Measurements from ENCODE around the gene OR5K3. TPM values are rescaled to one million over a fixed set of nuclear protein-coding genes. Genes with fewer than 3 reads are reported as not detected.
A peak's percentile ranks its signal among the peaks of the same experiment; 100 is the strongest.

Gene OR5K3
- total and polyA plus RNA-seq, 4 donors = not detected

DNA sequence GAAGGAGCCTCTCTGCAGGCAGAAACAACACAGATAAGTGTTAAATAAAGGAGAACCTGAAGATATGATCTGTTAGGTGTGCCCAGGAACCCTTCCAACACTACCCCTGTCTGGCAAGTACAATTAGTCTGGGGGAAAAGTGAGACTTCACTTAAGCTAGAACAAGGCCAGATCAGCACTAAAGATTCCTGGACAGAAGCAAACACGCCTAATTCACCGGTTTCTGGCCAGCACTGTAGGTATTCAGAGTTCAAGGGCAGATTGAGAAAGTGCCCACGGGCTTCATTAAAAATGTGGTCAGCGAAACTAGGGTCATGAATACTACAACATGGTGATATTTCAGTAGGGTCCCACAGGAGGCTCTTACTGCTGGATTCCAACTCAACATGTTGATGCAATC lies 43.9 kb downstream of the OR5K3 start:
- peaks cover 0 to 2% (median 0%) of the 10 kb centered on the region in 4 donors for H3K9me3 ChIP-seq (ENCODE audit: control insufficient read depth in 4 of 4, low read length in 3 of 4)
- WGBS = 58% methylated on average over 4 of the region's 4 CpGs
- TF ChIP-seq TAF1 (conservative IDR thresholded peaks at IDR 0.05) (no peak), REST (IDR thresholded peaks at IDR 0.05) (peak; percentile 38)

GRCh38 chr3:98440283-98440682 lies 49.8 kb downstream of the OR5K3 start:
- Histone ChIP-seq H3K4me1 (ENCODE audit: control insufficient read depth in 4 of 4, insufficient read depth in 4 of 4, low read length in 3 of 4) (no peaks in the 10 kb centered on the region), H3K9me3 (ENCODE audit: control insufficient read depth in 4 of 4, low read length in 3 of 4) (no peaks in the 10 kb centered on the region), H3K27me3 (ENCODE audit: control insufficient read depth in 4 of 4, insufficient read depth in 4 of 4, low read length in 3 of 4) (peaks cover 0 to 5% (median 0%) of the 10 kb centered on the region in 4 donors), H3K36me3 (ENCODE audit: control insufficient read depth in 4 of 4, insufficient read depth in 3 of 4, low read depth in 1 of 4, low read length in 3 of 4) (no peaks in the 10 kb centered on the region), H3K9ac (ENCODE audit: low read depth in 1 of 2, low read length in 2 of 2) (no peak overlapping the region), H3K27ac (ENCODE audit: low read depth in 1 of 2, low read length in 2 of 2) (no peak overlapping the region), H3K4me3 (ENCODE audit: low read depth in 1 of 3, low read length in 3 of 3) (no peak overlapping the region)
- DNase-seq (ENCODE audit: low spot score) = no peak
- TF ChIP-seq, protein P1, sequence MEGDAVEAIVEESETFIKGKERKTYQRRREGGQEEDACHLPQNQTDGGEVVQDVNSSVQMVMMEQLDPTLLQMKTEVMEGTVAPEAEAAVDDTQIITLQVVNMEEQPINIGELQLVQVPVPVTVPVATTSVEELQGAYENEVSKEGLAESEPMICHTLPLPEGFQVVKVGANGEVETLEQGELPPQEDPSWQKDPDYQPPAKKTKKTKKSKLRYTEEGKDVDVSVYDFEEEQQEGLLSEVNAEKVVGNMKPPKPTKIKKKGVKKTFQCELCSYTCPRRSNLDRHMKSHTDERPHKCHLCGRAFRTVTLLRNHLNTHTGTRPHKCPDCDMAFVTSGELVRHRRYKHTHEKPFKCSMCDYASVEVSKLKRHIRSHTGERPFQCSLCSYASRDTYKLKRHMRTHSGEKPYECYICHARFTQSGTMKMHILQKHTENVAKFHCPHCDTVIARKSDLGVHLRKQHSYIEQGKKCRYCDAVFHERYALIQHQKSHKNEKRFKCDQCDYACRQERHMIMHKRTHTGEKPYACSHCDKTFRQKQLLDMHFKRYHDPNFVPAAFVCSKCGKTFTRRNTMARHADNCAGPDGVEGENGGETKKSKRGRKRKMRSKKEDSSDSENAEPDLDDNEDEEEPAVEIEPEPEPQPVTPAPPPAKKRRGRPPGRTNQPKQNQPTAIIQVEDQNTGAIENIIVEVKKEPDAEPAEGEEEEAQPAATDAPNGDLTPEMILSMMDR (IDR thresholded peaks at IDR 0.05; ENCODE audit: low read depth, low read length, missing input control) = no peak
- TF ChIP-seq RXRA (IDR thresholded peaks at IDR 0.05) (no peak), ATF3 (IDR thresholded peaks at IDR 0.05) (no peak)

More for the DNA sequence above, 43.9 kb downstream of the OR5K3 start:
- no peak for DNase-seq (ENCODE audit: low spot score)
- Histone ChIP-seq H3K36me3 (ENCODE audit: control insufficient read depth in 4 of 4, insufficient read depth in 3 of 4, low read depth in 1 of 4, low read length in 3 of 4) (no peaks in the 10 kb centered on the region), H3K9ac (ENCODE audit: low read depth in 1 of 2, low read length in 2 of 2) (no peak overlapping the region), H3K27ac (ENCODE audit: low read depth in 1 of 2, low read length in 2 of 2) (no peak overlapping the region), H3K27me3 (ENCODE audit: control insufficient read depth in 4 of 4, insufficient read depth in 4 of 4, low read length in 3 of 4) (peaks cover 0 to 2% (median 0%) of the 10 kb centered on the region in 4 donors), H3K4me3 (ENCODE audit: low read depth in 1 of 3, low read length in 3 of 3) (no peak overlapping the region), H3K4me1 (ENCODE audit: control insufficient read depth in 4 of 4, insufficient read depth in 4 of 4, low read length in 3 of 4) (no peaks in the 10 kb centered on the region)

Other genes with a start within 250 kb of the OR5K3 start
- not detected for gene OR5H14, start 243.2 kb upstream of the OR5K3 start, total RNA-seq
- gene OR5H14, start 243.2 kb upstream of the OR5K3 start, polyA plus RNA-seq = not detected
- gene OR5H15, start 224.0 kb upstream of the OR5K3 start, total RNA-seq = not detected
- not detected for gene OR5H15, start 224.0 kb upstream of the OR5K3 start, polyA plus RNA-seq
- not detected for gene OR5H6, start 126.4 kb upstream of the OR5K3 start, total RNA-seq
- gene OR5H6, start 126.4 kb upstream of the OR5K3 start, polyA plus RNA-seq = not detected
- gene OR5H2, start 108.2 kb upstream of the OR5K3 start, total RNA-seq = under 1 TPM in 1 of 2 donors, not detected in 1; 0.09 TPM
- not detected for gene OR5H2, start 108.2 kb upstream of the OR5K3 start, polyA plus RNA-seq
- not detected for gene OR5K4, start 36.8 kb upstream of the OR5K3 start, total RNA-seq
- not detected for gene OR5K4, start 36.8 kb upstream of the OR5K3 start, polyA plus RNA-seq
- not detected for gene OR5K1, start 72.5 kb downstream of the OR5K3 start, total RNA-seq
- gene OR5K1, start 72.5 kb downstream of the OR5K3 start, polyA plus RNA-seq = not detected
- not detected for gene OR5K2, start 107.0 kb downstream of the OR5K3 start, total RNA-seq
- gene OR5K2, start 107.0 kb downstream of the OR5K3 start, polyA plus RNA-seq = not detected
- gene CLDND1, start 132.2 kb downstream of the OR5K3 start, total RNA-seq = 10 to 100 TPM; 42.6 to 55.5 TPM
- 10 to 100 TPM; 21.8 to 31.5 TPM for gene CLDND1, start 132.2 kb downstream of the OR5K3 start, polyA plus RNA-seq
- under 1 TPM in 1 of 2 donors, not detected in 1; 0.08 TPM for gene GPR15, start 141.3 kb downstream of the OR5K3 start, total RNA-seq
- gene GPR15, start 141.3 kb downstream of the OR5K3 start, polyA plus RNA-seq = under 1 TPM in 1 of 2 donors, not detected in 1; 0.10 TPM
- gene CPOX, start 202.9 kb downstream of the OR5K3 start, total RNA-seq = 100 to 1,000 TPM in 1 of 2 donors, 10 to 100 TPM in 1; 18.2 to 280 TPM
- 10 to 100 TPM in 1 of 2 donors, 1 to 10 TPM in 1; 8.8 to 14.3 TPM for gene CPOX, start 202.9 kb downstream of the OR5K3 start, polyA plus RNA-seq

Measured in liver (tissue), 9 donors.